Measurements from ENCODE around the gene TEX26. TPM values are rescaled to one million over a fixed set of nuclear protein-coding genes. Genes with fewer than 3 reads are reported as not detected.

TEX26 gene
- total RNA-seq, 2 experiments from 2014 or later, result not detected

- no peak overlapping the region for H3K27ac Mint-ChIP-seq
- DNase-seq (no peak), ATAC-seq (ENCODE audit: low read depth) (no peak)
- H3K4me3 Mint-ChIP-seq, result no peak overlapping the region
- H3K9me3 Mint-ChIP-seq, result no peaks in the 10 kb centered on the region
- no peaks in the 10 kb centered on the region for H3K4me1 Mint-ChIP-seq
- H3K27me3 Mint-ChIP-seq, result peaks cover 22% of the 10 kb centered on the region
- POLR2A ChIA-PET, result no interaction called here
- H3K36me3 Mint-ChIP-seq, result no peaks in the 10 kb centered on the region
These were observed 66.0 kb downstream of the TEX26 start for GRCh38 chr13:30998136-30999088.

- no peak overlapping the region for H3K27ac Mint-ChIP-seq
- no peaks in the 10 kb centered on the region for H3K36me3 Mint-ChIP-seq
- H3K9me3 Mint-ChIP-seq, result no peaks in the 10 kb centered on the region
- no peaks in the 10 kb centered on the region for H3K4me1 Mint-ChIP-seq
- H3K4me3 Mint-ChIP-seq, result no peak overlapping the region
- ATAC-seq (ENCODE audit: low read depth) (no peak), DNase-seq (no peak)
- POLR2A ChIA-PET, result no interaction called here
- H3K27me3 Mint-ChIP-seq, result peaks cover 24% of the 10 kb centered on the region
These were observed 68.4 kb downstream of the TEX26 start for GRCh38 chr13:31000889-31001288.

- no peaks in the 10 kb centered on the region for H3K36me3 Mint-ChIP-seq
- H3K4me3 Mint-ChIP-seq, result no peak overlapping the region
- no peak for ATAC-seq (ENCODE audit: low read depth)
- H3K4me1 Mint-ChIP-seq, result no peaks in the 10 kb centered on the region
- no peak for DNase-seq
- H3K27me3 Mint-ChIP-seq, result peaks cover 29% of the 10 kb centered on the region
- H3K9me3 Mint-ChIP-seq, result no peaks in the 10 kb centered on the region
- POLR2A ChIA-PET, result interaction anchor here (0.7 kb wide), 1 partner anchor 22 kb away, joined by 3 read pairs; no protein-coding TSS in a partner anchor
- H3K27ac Mint-ChIP-seq, result no peak overlapping the region
These were observed 69.2 kb downstream of the TEX26 start for GRCh38 chr13:31001647-31002046.

- ATAC-seq (ENCODE audit: low read depth), result no peak
- Mint-ChIP-seq H3K36me3 (no peaks in the 10 kb centered on the region), H3K27me3 (peaks cover 32% of the 10 kb centered on the region), H3K4me1 (no peaks in the 10 kb centered on the region), H3K9me3 (no peaks in the 10 kb centered on the region), H3K4me3 (no peak overlapping the region), H3K27ac (no peak overlapping the region)
- POLR2A ChIA-PET, result no interaction called here
- DNase-seq, result no peak
These were observed 72.6 kb downstream of the TEX26 start for GRCh38 chr13:31005066-31005465.

DNA sequence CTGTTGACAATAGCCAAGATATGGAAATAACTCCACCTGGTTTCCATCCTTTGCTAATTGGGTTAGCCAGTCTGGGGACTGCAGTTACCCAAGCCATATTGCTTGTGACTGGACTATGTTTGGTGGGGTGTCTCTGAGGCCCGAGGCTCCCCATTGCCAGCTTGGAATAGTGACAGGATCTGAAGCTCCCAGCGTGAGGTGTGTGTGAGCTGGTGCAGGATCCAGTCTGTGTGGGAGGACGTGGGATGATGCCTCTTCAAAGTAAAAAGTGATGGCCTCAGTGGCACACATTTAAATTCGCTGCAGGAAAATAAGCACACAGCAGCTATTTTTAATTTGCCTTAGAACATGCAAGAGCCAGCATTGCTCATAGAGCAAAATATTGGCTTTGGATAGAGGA lies 75.0 kb downstream of the TEX26 start:
- no peaks in the 10 kb centered on the region for H3K9me3 Mint-ChIP-seq
- no peak overlapping the region for H3K27ac Mint-ChIP-seq
- H3K4me3 Mint-ChIP-seq, result no peak overlapping the region
- DNase-seq, result no peak
- POLR2A ChIA-PET, result no interaction called here
- H3K4me1 Mint-ChIP-seq, result peaks cover 4% of the 10 kb centered on the region
- H3K27me3 Mint-ChIP-seq, result peaks cover 34% of the 10 kb centered on the region
- H3K36me3 Mint-ChIP-seq, result no peaks in the 10 kb centered on the region
- ATAC-seq (ENCODE audit: low read depth), result no peak

- DNase-seq, result no peak
- POLR2A ChIA-PET, result no interaction called here
- H3K27ac Mint-ChIP-seq, result no peak overlapping the region
- no peaks in the 10 kb centered on the region for H3K9me3 Mint-ChIP-seq
- no peaks in the 10 kb centered on the region for H3K36me3 Mint-ChIP-seq
- peaks cover 7% of the 10 kb centered on the region for H3K4me1 Mint-ChIP-seq
- H3K27me3 Mint-ChIP-seq, result peaks cover 36% of the 10 kb centered on the region
- H3K4me3 Mint-ChIP-seq, result no peak overlapping the region
- ATAC-seq (ENCODE audit: low read depth), result no peak
These were observed 76.1 kb downstream of the TEX26 start for GRCh38 chr13:31008400-31009115.

DNA sequence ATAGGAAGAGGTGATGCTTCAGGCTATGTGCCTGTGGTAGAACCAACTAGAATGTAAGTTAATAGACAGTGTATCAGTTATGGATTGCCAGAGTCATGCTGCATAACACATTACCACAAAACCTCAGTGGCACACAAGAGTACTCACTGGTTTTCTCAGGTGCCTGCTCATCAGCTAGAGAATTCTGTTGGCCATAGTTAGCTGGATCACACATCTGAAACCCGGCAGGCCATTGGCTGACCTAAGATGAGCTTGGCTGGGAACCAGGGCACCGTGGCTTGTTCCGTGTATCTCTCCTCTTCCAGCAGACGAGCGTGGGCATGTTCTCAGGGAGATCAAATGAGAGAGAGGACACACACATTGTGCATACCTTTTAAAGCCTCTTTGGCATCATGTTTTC lies 76.7 kb downstream of the TEX26 start:
- H3K27me3 Mint-ChIP-seq, result peaks cover 37% of the 10 kb centered on the region
- POLR2A ChIA-PET, result no interaction called here

DNA sequence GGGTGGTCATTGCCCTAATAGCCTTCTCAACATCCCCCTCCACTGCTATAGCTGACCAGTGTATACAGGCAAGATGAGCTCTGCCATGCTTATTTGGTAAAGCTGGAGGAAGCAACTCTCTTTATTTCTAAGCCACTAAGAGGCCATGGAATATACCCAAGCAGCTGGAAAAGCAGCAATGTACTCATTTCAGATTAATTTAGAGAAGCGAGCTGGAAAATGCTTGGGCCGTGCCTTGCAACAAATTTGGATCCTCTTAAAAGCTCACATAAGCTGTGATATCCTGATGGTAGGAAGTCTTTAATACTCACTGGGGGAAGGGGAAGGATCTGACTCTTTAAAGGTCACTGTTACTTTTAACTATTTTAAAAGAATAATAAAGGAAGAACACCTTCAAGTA lies 77.8 kb downstream of the TEX26 start:
- H3K27ac Mint-ChIP-seq, result no peak overlapping the region
- no peak overlapping the region for H3K4me3 Mint-ChIP-seq
- H3K36me3 Mint-ChIP-seq, result no peaks in the 10 kb centered on the region
- peaks cover 7% of the 10 kb centered on the region for H3K4me1 Mint-ChIP-seq
- ATAC-seq (ENCODE audit: low read depth) (no peak), DNase-seq (no peak)
- H3K9me3 Mint-ChIP-seq, result no peaks in the 10 kb centered on the region
- H3K27me3 Mint-ChIP-seq, result peaks cover 37% of the 10 kb centered on the region
- POLR2A ChIA-PET, result no interaction called here

More for the DNA sequence above, 76.7 kb downstream of the TEX26 start:
- Mint-ChIP-seq H3K36me3 (no peaks in the 10 kb centered on the region), H3K27ac (no peak overlapping the region), H3K4me1 (peaks cover 7% of the 10 kb centered on the region), H3K4me3 (no peak overlapping the region), H3K9me3 (no peaks in the 10 kb centered on the region)
- DNase-seq, result no peak
- ATAC-seq (ENCODE audit: low read depth), result no peak

GRCh38 chr13:31011193-31011860 lies 78.9 kb downstream of the TEX26 start:
- no peak for DNase-seq
- no peak overlapping the region for H3K27ac Mint-ChIP-seq
- no peaks in the 10 kb centered on the region for H3K36me3 Mint-ChIP-seq
- H3K4me3 Mint-ChIP-seq, result no peak overlapping the region
- ATAC-seq (ENCODE audit: low read depth), result no peak
- no peaks in the 10 kb centered on the region for H3K9me3 Mint-ChIP-seq
- peaks cover 7% of the 10 kb centered on the region for H3K4me1 Mint-ChIP-seq
- H3K27me3 Mint-ChIP-seq, result peaks cover 28% of the 10 kb centered on the region
- POLR2A ChIA-PET, result no interaction called here

DNA sequence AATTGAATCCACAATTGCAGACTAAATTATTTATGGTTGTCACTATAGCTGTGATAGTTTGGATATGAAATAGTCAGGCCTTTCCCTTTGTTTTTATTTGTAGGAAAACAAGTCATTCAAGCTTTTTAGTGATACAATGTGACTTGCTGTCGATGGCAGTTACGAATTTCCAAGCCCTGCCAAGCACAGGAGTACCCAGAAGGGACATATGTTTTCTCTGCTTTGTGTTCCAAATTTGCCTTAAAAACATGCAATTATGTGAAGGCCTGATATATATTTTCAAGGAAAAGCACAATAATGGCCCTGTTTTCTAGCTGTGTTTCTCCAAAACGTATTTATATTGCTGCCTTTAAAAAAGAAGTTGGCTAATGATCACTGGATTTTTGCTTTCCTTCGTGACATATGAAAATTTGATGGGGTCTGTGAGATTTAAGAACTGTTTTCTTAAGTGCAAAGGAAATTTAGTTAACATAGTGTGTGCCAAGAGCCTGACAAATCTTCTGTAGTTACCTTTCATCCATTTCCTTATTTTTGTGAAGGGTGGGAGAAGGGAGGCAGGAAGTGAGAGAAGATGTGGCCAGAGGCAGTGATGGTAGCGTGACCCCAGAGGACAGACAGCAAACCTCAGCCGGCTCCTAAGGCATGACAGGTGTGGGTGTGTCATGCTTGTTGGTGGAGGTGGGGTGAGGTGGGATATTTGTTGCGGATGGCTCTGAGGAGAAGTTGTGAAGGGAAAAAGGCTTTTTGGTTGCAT lies 79.6 kb downstream of the TEX26 start:
- POLR2A ChIA-PET, result no interaction called here
- Mint-ChIP-seq H3K4me1 (peaks cover 7% of the 10 kb centered on the region), H3K36me3 (no peaks in the 10 kb centered on the region), H3K27me3 (peaks cover 26% of the 10 kb centered on the region), H3K4me3 (no peak overlapping the region), H3K9me3 (no peaks in the 10 kb centered on the region), H3K27ac (no peak overlapping the region)
- ATAC-seq (ENCODE audit: low read depth) (no peak), DNase-seq (no peak)

GRCh38 chr13:31012655-31013024 lies 80.2 kb downstream of the TEX26 start:
- Mint-ChIP-seq H3K4me3 (no peak overlapping the region), H3K4me1 (peaks cover 7% of the 10 kb centered on the region), H3K36me3 (no peaks in the 10 kb centered on the region), H3K27me3 (peaks cover 24% of the 10 kb centered on the region), H3K9me3 (no peaks in the 10 kb centered on the region), H3K27ac (no peak overlapping the region)
- DNase-seq, result no peak
- POLR2A ChIA-PET, result no interaction called here
- ATAC-seq (ENCODE audit: low read depth), result no peak

GRCh38 chr13:31014456-31014855 lies 82.0 kb downstream of the TEX26 start:
- no peak overlapping the region for H3K4me3 Mint-ChIP-seq
- H3K27me3 Mint-ChIP-seq, result peaks cover 26% of the 10 kb centered on the region
- ATAC-seq (ENCODE audit: low read depth) (no peak), DNase-seq (no peak)
- H3K9me3 Mint-ChIP-seq, result no peaks in the 10 kb centered on the region
- POLR2A ChIA-PET, result no interaction called here
- peaks cover 7% of the 10 kb centered on the region for H3K4me1 Mint-ChIP-seq
- no peaks in the 10 kb centered on the region for H3K36me3 Mint-ChIP-seq
- H3K27ac Mint-ChIP-seq, result no peak overlapping the region

- ATAC-seq (ENCODE audit: low read depth) (no peak), DNase-seq (no peak)
- no peak overlapping the region for H3K27ac Mint-ChIP-seq
- H3K9me3 Mint-ChIP-seq, result no peaks in the 10 kb centered on the region
- peaks cover 26% of the 10 kb centered on the region for H3K27me3 Mint-ChIP-seq
- no peak overlapping the region for H3K4me3 Mint-ChIP-seq
- H3K36me3 Mint-ChIP-seq, result no peaks in the 10 kb centered on the region
- H3K4me1 Mint-ChIP-seq, result peaks cover 7% of the 10 kb centered on the region
- POLR2A ChIA-PET, result no interaction called here
These were observed 82.7 kb downstream of the TEX26 start for GRCh38 chr13:31015199-31015598.
